ENCODE data around the gene OST4.
"Not testable (repeated sequence)": the region's sequence is repeated elsewhere in the genome, so short reads cannot be mapped to it uniquely, and the experiment has no call there.

Gene OST4

GRCh38 chr2:27071277-27071989 lies at the start of gene OST4:
OST4 (minus strand) TSS chr2:27071654.
- DNase-seq = peak; percentile 94

GRCh38 chr2:27119330-27119670 lies 47.8 kb upstream of the OST4 start:
- not testable (repeated sequence) for DNase-seq

- DNase-seq = peak; percentile 43
Measured at GRCh38 chr2:27118525-27119329, 47.3 kb upstream of the OST4 start, which contains the start of gene CGREF1. CGREF1 (minus strand) TSS chr2:27119128; CDS start chr2:27104366, 14,762 bp downstream.

- no peak for DNase-seq
Measured at GRCh38 chr2:27117995-27118524, 46.6 kb upstream of the OST4 start.

- DNase-seq = no peak
Measured at GRCh38 chr2:27115519-27115918, 44.1 kb upstream of the OST4 start.

- not testable (repeated sequence) for DNase-seq
Measured at GRCh38 chr2:27111392-27112078, 40.1 kb upstream of the OST4 start.

- DNase-seq = not testable (repeated sequence)
Measured at GRCh38 chr2:27110603-27111352, 39.3 kb upstream of the OST4 start.

- DNase-seq = no peak
Measured at GRCh38 chr2:27109083-27109482, 37.6 kb upstream of the OST4 start.

GRCh38 chr2:27108221-27108620 lies 36.8 kb upstream of the OST4 start:
- no peak for DNase-seq

GRCh38 chr2:27105981-27106380 lies 34.5 kb upstream of the OST4 start:
- no peak for DNase-seq

GRCh38 chr2:27102329-27102728 lies 30.9 kb upstream of the OST4 start:
- DNase-seq = no peak

- no peak for DNase-seq
Measured at GRCh38 chr2:27100036-27100435, 28.6 kb upstream of the OST4 start.

- DNase-seq = no peak
Measured at GRCh38 chr2:27099334-27099955, 28.0 kb upstream of the OST4 start.

GRCh38 chr2:27097341-27097740 lies 25.9 kb upstream of the OST4 start:
- no peak for DNase-seq

GRCh38 chr2:27096748-27097297 lies 25.4 kb upstream of the OST4 start:
- DNase-seq = no peak

- DNase-seq = peak; percentile 89
Measured at GRCh38 chr2:27095745-27096651, 24.5 kb upstream of the OST4 start.

GRCh38 chr2:27095427-27095744 lies 23.9 kb upstream of the OST4 start:
- DNase-seq = no peak

- DNase-seq = no peak
Measured at GRCh38 chr2:27094353-27094984, 23.0 kb upstream of the OST4 start.

GRCh38 chr2:27093430-27094352 lies 22.2 kb upstream of the OST4 start:
- DNase-seq = no peak
